ENCODE results near the gene CRACDL.

GRCh38 chr2:98751748-98752147 is 184.3 kb downstream of the CRACDL start:
- no peak for TF ChIP-seq POLR2A (IDR thresholded peaks at IDR 0.05)
- no peak for TF ChIP-seq CTCF (IDR thresholded peaks at IDR 0.05)
